ENCODE data around the gene LPCAT3. TPM values are rescaled to one million over a fixed set of nuclear protein-coding genes. Genes with fewer than 3 reads are reported as not detected.

LPCAT3 gene
- total RNA-seq, 2 experiments from 2014 or later = 18.3 to 20.5 TPM

DNA sequence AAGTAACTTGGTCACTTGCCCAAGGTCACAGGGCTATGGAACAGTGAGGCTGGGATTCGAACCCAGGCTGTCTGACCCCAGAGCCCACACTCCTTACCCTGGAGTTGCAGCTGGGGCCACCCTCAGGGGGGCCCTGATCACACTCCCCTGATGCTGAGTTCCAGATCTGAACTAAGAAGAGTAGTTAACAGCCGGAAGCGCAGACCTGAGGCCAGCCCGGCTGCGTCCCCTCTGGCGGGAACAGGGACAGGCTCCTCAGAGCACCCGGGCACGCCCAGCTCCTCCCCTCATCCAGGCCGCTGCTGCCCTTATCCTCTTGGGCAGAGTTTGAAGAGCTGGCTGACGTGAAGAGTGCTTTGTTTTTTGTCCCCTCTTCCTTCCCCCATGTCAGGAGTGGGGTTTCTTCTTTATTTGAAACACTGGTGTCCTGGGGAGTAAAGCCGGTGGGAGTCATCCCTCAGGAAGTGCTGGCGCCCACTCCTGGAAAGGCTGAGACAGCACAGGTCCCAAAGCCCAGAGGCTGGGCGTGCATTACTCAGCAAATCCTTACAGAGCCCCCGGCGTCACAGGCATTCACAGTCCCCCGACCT, 56.5 kb downstream of the LPCAT3 start:
- peaks cover 57% of the 10 kb centered on the region for H3K36me3 Mint-ChIP-seq
- peaks cover 82% of the 10 kb centered on the region for H3K4me1 Mint-ChIP-seq (ENCODE audit: low read depth)

DNA sequence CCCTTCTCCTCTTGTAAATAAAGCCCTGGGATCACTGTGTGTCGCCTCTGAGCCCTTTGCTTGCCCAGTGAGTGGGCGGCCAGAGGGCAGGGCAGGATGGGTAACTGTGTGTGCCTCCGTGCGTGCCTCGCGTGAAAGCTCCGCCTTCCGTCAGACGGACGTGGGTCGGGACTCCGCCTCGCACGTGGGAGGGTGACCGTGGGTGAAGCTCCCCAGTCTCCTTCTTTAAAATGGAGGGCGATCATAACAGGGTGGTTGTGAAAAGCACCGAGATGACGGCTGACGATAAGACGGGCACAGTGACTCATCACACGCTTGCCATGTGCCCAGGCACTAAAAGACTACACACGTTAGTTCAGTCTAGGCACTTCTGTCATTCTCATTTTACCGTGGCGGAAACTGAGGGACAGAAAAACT, 57.0 kb downstream of the LPCAT3 start:
- peaks cover 85% of the 10 kb centered on the region for H3K4me1 Mint-ChIP-seq (ENCODE audit: low read depth)
- peak overlapping the region; percentile 97 for H3K27ac Mint-ChIP-seq
- peak overlapping the region; percentile 75 for H3K4me3 Mint-ChIP-seq
- ChIA-PET CTCF (interaction anchor here (1.0 to 13.5 kb wide), 11 partner anchors 8 to 108 kb away, joined by 3 to 586 read pairs (median 7); partner anchors contain the start of genes C12orf57, LPCAT3, PTPN6 and RNU7-1), POLR2A (interaction anchor here (1.4 to 13.2 kb wide), 9 partner anchors 8 to 147 kb away, joined by 3 to 507 read pairs (median 6); partner anchors contain the start of genes ATN1, C12orf57, EMG1 and PHB2)
- H3K36me3 Mint-ChIP-seq = peaks cover 60% of the 10 kb centered on the region
- intact Hi-C loops (cut with micrococcal nuclease) = loop anchor here (1.0 to 5.0 kb wide), 7 partner anchors 8 to 1122 kb away; partner anchors contain the start of genes C12orf57, C1RL, ENO2 and NECAP1
- H3K9me3 Mint-ChIP-seq = no peaks in the 10 kb centered on the region
- DNase-seq = peak; percentile 97
- no peaks in the 10 kb centered on the region for H3K27me3 Mint-ChIP-seq

More for the DNA sequence above, 56.5 kb downstream of the LPCAT3 start:
- no peaks in the 10 kb centered on the region for H3K9me3 Mint-ChIP-seq
- no peaks in the 10 kb centered on the region for H3K27me3 Mint-ChIP-seq
- H3K27ac Mint-ChIP-seq = peak overlapping the region; percentile 97
- CTCF ChIA-PET = interaction anchor here (1.0 to 13.5 kb wide), 11 partner anchors 8 to 109 kb away, joined by 3 to 586 read pairs (median 7); partner anchors contain the start of genes C12orf57, LPCAT3, PTPN6 and RNU7-1
- intact Hi-C loops (cut with micrococcal nuclease) = loop anchor here (1.0 to 5.0 kb wide), 7 partner anchors 8 to 1121 kb away; partner anchors contain the start of genes C12orf57, C1RL, ENO2 and NECAP1
- peak overlapping the region; percentile 75 for H3K4me3 Mint-ChIP-seq
- peak; percentile 80 for DNase-seq
- POLR2A ChIA-PET = interaction anchor here (1.4 to 13.2 kb wide), 9 partner anchors 8 to 146 kb away, joined by 3 to 507 read pairs (median 6); partner anchors contain the start of genes ATN1, C12orf57, EMG1 and PHB2

DNA sequence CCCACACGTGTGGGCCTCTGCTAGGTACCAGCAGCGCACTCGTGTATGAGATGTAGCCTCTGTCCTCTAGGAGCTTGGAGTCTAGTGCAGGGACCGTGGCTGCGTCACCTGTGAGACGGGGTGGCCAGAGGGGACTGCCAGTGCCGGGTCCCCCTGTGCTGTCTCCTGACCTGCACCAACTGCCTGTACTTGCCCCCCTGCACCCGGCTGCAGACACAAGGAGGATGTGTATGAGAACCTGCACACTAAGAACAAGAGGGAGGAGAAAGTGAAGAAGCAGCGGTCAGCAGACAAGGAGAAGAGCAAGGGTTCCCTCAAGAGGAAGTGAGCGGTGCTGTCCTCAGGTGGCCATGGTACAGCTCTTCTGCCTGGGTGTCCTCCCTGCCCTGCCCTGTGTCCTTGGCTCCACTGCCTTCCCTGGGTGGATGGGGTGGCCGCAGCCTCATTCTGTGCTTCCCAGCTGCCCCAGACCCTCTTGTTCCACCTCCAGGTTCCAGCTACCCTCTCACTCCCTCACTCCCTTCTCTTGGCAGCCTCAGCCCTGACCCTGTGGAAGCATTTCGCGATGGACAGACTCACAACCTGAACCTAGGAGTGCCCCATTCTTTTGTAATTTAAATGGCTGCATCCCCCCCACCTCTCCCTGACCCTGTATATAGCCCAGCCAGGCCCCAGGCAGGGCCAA, 57.5 kb downstream of the LPCAT3 start:
- H3K9me3 Mint-ChIP-seq = no peaks in the 10 kb centered on the region
- peaks cover 61% of the 10 kb centered on the region for H3K36me3 Mint-ChIP-seq

DNA sequence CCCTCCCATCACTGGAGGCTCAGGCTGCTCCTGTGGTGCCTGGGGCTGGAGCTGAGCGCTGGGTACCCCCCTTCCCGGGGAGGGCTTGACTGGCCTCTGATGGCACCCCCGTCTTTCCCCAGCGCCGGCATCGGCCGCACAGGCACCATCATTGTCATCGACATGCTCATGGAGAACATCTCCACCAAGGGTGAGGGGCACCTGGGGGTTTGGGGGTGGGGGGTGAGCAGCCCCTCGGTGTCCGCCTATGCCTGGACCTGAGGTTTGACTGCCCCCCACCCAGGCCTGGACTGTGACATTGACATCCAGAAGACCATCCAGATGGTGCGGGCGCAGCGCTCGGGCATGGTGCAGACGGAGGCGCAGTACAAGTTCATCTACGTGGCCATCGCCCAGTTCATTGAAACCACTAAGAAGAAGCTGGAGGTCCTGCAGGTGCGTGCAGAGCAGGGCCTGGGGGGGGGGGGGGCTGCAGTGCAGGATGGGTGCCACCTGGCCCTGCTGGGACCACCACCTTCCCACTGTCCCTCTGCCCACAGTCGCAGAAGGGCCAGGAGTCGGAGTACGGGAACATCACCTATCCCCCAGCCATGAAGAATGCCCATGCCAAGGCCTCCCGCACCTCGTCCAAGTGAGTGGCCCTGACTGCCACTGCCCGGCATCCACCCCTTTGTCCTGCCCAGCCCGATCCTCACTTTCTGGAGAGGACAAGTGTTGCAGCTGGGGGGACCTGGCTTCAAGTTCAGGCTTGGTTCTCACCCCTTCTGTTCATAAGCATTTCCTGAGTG, 58.3 kb downstream of the LPCAT3 start:
- no peak for DNase-seq
- Mint-ChIP-seq H3K4me1 (ENCODE audit: low read depth) (peaks cover 87% of the 10 kb centered on the region), H3K9me3 (no peaks in the 10 kb centered on the region), H3K27ac (peak overlapping the region; percentile 97), H3K4me3 (peak overlapping the region; percentile 98), H3K36me3 (peaks cover 60% of the 10 kb centered on the region), H3K27me3 (no peaks in the 10 kb centered on the region)
- ChIA-PET CTCF (interaction anchor here (1.8 to 13.5 kb wide), 7 partner anchors 10 to 148 kb away, joined by 6 to 586 read pairs (median 8); partner anchors contain the start of genes C12orf57, PTPN6 and RNU7-1), POLR2A (interaction anchor here (0.9 to 13.2 kb wide), 8 partner anchors 9 to 148 kb away, joined by 3 to 507 read pairs (median 7); partner anchors contain the start of genes C12orf57, EMG1, PHB2 and PTPN6)
- intact Hi-C loops (cut with micrococcal nuclease) = loop anchor here (2.0 to 5.0 kb wide), 5 partner anchors 35 to 1123 kb away; partner anchors contain the start of genes C1RL, ENO2, NECAP1 and SPSB2

More for the DNA sequence above, 57.5 kb downstream of the LPCAT3 start:
- DNase-seq = peak; percentile 74
- Mint-ChIP-seq H3K27ac (peak overlapping the region; percentile 97), H3K4me3 (peak overlapping the region; percentile 75), H3K27me3 (no peaks in the 10 kb centered on the region), H3K4me1 (ENCODE audit: low read depth) (peaks cover 87% of the 10 kb centered on the region)
- intact Hi-C loops (cut with micrococcal nuclease) = loop anchor here (1.0 to 5.0 kb wide), 7 partner anchors 7 to 1122 kb away; partner anchors contain the start of genes C12orf57, C1RL, ENO2 and NECAP1
- ChIA-PET CTCF (interaction anchor here (1.0 to 13.5 kb wide), 10 partner anchors 9 to 108 kb away, joined by 3 to 586 read pairs (median 7); partner anchors contain the start of genes C12orf57, LPCAT3, PTPN6 and RNU7-1), POLR2A (interaction anchor here (1.4 to 13.2 kb wide), 9 partner anchors 9 to 147 kb away, joined by 3 to 507 read pairs (median 6); partner anchors contain the start of genes ATN1, C12orf57, EMG1 and PHB2)

DNA sequence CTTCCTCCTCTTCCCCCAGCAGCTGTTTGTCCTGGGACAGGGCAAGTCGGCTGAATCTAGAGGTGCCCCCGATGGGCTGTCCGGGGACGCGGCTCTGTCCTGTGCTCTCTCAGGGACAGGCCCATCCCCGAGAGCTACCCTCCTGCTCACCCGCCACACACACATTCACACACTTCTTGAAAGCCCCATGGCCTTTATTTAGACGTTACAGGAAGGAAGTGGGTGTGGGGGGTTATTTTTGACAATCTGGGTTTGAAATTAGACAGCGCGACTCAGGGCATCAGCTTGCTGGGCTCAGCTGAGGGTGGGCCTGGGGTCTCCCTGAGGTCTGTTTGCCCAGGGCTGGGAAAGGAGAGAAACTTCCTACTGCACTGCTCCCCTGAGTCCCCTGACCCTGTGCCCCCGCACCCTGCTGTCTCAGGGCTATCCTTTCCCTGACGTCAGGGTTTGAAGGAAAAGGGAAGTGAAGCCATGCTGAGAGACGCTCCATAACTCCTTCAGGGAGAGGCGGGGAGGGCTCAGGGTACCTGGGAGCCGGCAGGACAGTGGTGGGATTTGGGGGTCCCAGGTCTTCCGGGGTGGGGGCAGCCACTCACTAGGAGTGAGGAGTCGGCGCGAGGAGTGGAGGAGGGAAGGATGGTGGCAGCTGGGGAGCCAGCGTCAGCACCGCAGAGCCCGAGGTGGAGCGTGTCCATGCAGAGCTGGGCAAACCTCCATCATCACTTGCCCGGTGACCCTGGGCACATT, 59.0 kb downstream of the LPCAT3 start:
- peak; percentile 84 for DNase-seq
- Mint-ChIP-seq H3K4me3 (peak overlapping the region; percentile 98), H3K27me3 (no peaks in the 10 kb centered on the region), H3K36me3 (peaks cover 68% of the 10 kb centered on the region), H3K4me1 (ENCODE audit: low read depth) (peaks cover 88% of the 10 kb centered on the region), H3K27ac (peak overlapping the region; percentile 97), H3K9me3 (no peaks in the 10 kb centered on the region)
- intact Hi-C loops (cut with micrococcal nuclease) = no loop called here
- ChIA-PET CTCF (interaction anchor here (1.2 to 13.5 kb wide), 7 partner anchors 9 to 149 kb away, joined by 3 to 586 read pairs (median 6); partner anchors contain the start of genes C12orf57, PTPN6 and RNU7-1), POLR2A (interaction anchor here (0.6 to 13.2 kb wide), 10 partner anchors 9 to 170 kb away, joined by 3 to 507 read pairs (median 4); partner anchors contain the start of genes C12orf57, CD4, EMG1 and PHB2)

DNA sequence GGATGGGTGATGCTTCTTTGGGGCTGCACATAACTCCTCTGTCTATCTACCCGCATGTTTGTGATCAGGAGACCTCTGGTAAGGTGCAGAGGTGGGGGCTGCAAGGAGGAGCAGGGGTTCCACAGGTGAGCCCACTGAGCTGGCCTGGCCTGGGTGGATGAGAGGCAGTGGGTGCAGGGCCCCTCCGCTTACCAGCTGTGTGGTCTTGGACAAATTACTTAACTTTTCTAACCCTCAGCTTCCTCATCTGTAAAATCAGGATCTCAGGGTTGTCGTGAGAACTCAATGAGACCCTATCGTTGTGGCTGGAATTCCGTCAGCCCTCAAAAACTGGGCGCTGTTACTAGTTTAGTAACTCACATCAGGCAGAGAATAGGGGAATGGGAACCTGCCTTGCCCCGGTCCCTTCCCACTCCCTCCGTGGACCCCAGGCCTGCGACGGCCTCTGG, 59.6 kb downstream of the LPCAT3 start:
- intact Hi-C loops (cut with micrococcal nuclease) = no loop called here
- ChIA-PET CTCF (interaction anchor here (0.8 to 13.5 kb wide), 7 partner anchors 9 to 151 kb away, joined by 3 to 586 read pairs (median 6); partner anchors contain the start of genes C12orf57, PTPN6 and RNU7-1), POLR2A (interaction anchor here (0.6 to 13.2 kb wide), 9 partner anchors 9 to 170 kb away, joined by 3 to 507 read pairs (median 4); partner anchors contain the start of genes C12orf57, CD4, EMG1 and PHB2)
- H3K27ac Mint-ChIP-seq = peak overlapping the region; percentile 97
- H3K4me1 Mint-ChIP-seq (ENCODE audit: low read depth) = peaks cover 92% of the 10 kb centered on the region
- no peaks in the 10 kb centered on the region for H3K9me3 Mint-ChIP-seq
- H3K27me3 Mint-ChIP-seq = no peaks in the 10 kb centered on the region
- peaks cover 74% of the 10 kb centered on the region for H3K36me3 Mint-ChIP-seq
- no peak for DNase-seq
- peak overlapping the region; percentile 98 for H3K4me3 Mint-ChIP-seq

DNA sequence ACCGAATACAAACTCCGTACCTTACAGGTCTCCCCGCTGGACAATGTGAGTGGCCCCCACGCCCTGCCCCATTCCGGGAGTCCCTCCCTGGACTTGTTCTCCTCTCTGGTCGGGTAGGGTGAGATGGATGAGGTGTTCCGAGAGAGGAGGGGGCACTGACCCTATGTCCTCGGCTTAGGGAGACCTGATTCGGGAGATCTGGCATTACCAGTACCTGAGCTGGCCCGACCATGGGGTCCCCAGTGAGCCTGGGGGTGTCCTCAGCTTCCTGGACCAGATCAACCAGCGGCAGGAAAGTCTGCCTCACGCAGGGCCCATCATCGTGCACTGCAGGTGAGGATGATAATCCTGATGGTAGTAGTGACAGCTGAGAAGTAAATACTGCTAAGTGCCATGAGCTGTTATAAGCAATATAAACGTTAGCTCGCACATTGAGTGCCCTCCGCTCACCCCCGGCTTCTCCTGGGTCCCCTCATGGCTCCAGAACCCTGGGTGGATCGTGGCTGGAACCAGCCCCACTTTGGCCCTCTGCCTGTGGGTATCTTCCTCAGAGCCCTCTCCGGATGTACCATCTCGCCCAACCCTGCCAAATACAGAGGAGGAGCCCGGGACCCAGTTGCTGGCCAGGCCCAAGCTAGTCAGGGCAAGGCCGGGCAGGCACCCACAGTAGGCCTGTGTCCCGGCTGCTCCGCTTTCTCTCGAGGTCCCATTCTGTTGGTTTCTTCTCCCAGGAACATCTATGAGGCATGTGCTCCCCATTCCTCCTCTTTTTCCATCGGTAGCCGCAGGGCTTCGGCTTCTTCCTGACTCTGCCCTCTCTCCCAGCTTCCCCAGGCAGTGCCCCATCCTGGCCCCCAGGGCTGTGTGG, 60.3 kb downstream of the LPCAT3 start:
- H3K36me3 Mint-ChIP-seq = peaks cover 80% of the 10 kb centered on the region
- H3K27me3 Mint-ChIP-seq = no peaks in the 10 kb centered on the region
- H3K9me3 Mint-ChIP-seq = no peaks in the 10 kb centered on the region
- peak overlapping the region; percentile 97 for H3K27ac Mint-ChIP-seq
- intact Hi-C loops (cut with micrococcal nuclease) = no loop called here
- peak overlapping the region; percentile 98 for H3K4me3 Mint-ChIP-seq
- peaks cover 93% of the 10 kb centered on the region for H3K4me1 Mint-ChIP-seq (ENCODE audit: low read depth)
- ChIA-PET POLR2A (interaction anchor here (0.8 to 13.2 kb wide), 7 partner anchors 10 to 169 kb away, joined by 3 to 507 read pairs (median 4); partner anchors contain the start of genes C12orf57, CD4, EMG1 and PHB2), CTCF (interaction anchor here (0.8 to 15.9 kb wide), 9 partner anchors 2 to 152 kb away, joined by 3 to 586 read pairs (median 6); partner anchors contain the start of genes C12orf57, PTPN6 and RNU7-1)
- DNase-seq = peak; percentile 45

DNA sequence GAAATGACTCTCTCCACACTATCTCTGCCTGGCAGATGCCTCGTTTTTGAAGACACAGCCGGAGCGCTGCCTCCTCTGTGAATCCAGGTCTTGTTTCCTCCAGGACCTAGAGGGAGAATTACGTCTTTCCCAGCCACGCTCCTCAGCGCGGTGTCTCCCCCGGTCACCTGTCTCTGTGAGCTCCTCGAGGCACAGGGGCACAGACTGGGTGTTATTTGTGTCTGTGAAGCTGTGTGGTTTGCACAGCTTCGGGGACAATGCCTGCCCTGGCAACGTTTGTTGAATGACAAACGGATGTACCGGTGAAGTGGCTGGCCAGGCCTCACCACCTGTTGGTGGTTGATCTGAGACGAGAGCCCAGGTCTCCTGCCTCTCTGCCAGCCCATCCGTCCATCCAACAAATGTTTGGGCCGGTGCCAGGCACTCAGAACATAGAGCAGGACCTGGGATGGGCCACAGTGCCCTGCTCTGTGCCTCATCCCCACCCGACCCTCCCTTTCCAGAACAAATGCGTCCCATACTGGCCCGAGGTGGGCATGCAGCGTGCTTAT, 61.0 kb downstream of the LPCAT3 start:
- intact Hi-C loops (cut with micrococcal nuclease) = no loop called here
- peaks cover 88% of the 10 kb centered on the region for H3K36me3 Mint-ChIP-seq

More for the DNA sequence above, 61.0 kb downstream of the LPCAT3 start:
- Mint-ChIP-seq H3K9me3 (no peaks in the 10 kb centered on the region), H3K4me1 (ENCODE audit: low read depth) (peaks cover 86% of the 10 kb centered on the region), H3K27ac (peak overlapping the region; percentile 97), H3K4me3 (peak overlapping the region; percentile 98), H3K27me3 (no peaks in the 10 kb centered on the region)
- peak; percentile 45 for DNase-seq
- POLR2A ChIA-PET = interaction anchor here (0.6 to 13.2 kb wide), 3 partner anchors 10 to 17 kb away, joined by 4 to 507 read pairs (median 4); partner anchors contain the start of genes C12orf57, PTPN6 and RNU7-1
- CTCF ChIA-PET = interaction anchor here (1.0 to 15.9 kb wide), 6 partner anchors 3 to 85 kb away, joined by 3 to 586 read pairs (median 34); partner anchors contain the start of genes C12orf57, PTPN6 and RNU7-1

Data from activated CD4-positive, alpha-beta memory T cell treated with anti-CD3 and anti-CD28 coated beads for 36 hours (primary cell).